HEK293 (cell line): ENCODE results near the gene SLC43A1.

Experiments
- BCL11B ChIP-seq: fragments of 450-650 bp; formaldehyde crosslinking; IDR thresholded peaks from 2 replicates; pipeline ENCODE4 v1.5.1; 2016; ENCODE audit warnings: low read depth, missing biosample characterization, missing genetic modification characterization
- GFI1B ChIP-seq: fragments of 450-650 bp; formaldehyde crosslinking; IDR thresholded peaks from 2 replicates; pipeline ENCODE4 v1.5.1; 2016; ENCODE audit warnings: missing biosample characterization, missing genetic modification characterization
- KLF8 ChIP-seq: fragments of 450-650 bp; formaldehyde crosslinking; IDR thresholded peaks from 2 replicates; pipeline ENCODE4 v1.5.1; 2016; ENCODE audit warnings: missing biosample characterization, missing genetic modification characterization
- KLF9 ChIP-seq: fragments of 450-650 bp; formaldehyde crosslinking; IDR thresholded peaks from 2 replicates; pipeline ENCODE4 v1.5.1; 2016; ENCODE audit warnings: missing biosample characterization, missing genetic modification characterization, low read depth
- MZF1 ChIP-seq: fragments of 450-650 bp; formaldehyde crosslinking; IDR thresholded peaks from 2 replicates; pipeline ENCODE4 v1.5.1; 2017; ENCODE audit warnings: missing biosample characterization, missing genetic modification characterization, borderline replicate concordance
- OSR2 ChIP-seq: fragments of 450-650 bp; formaldehyde crosslinking; IDR thresholded peaks from 2 replicates; pipeline ENCODE4 v1.5.1; 2016; ENCODE audit warnings: missing biosample characterization, missing genetic modification characterization
- PRDM1 ChIP-seq: fragments of 450-650 bp; formaldehyde crosslinking; IDR thresholded peaks from 2 replicates; pipeline ENCODE4; 2016; ENCODE audit warnings: missing biosample characterization, missing genetic modification characterization
- RBAK ChIP-seq: fragments of 450-650 bp; formaldehyde crosslinking; IDR thresholded peaks from 2 replicates; pipeline ENCODE4 v1.5.1; 2016; ENCODE audit warnings: missing biosample characterization, missing genetic modification characterization
- SCRT2 ChIP-seq: fragments of 450-650 bp; formaldehyde crosslinking; IDR thresholded peaks from 2 replicates; pipeline ENCODE4 v1.5.1; 2016; ENCODE audit warnings: missing biosample characterization, missing genetic modification characterization
- SP3 ChIP-seq: fragments of 450-650 bp; formaldehyde crosslinking; IDR thresholded peaks from 2 replicates; pipeline ENCODE4 v1.5.1; 2016; ENCODE audit warnings: missing biosample characterization, missing genetic modification characterization
- ZBTB17 ChIP-seq: fragments of 450-650 bp; formaldehyde crosslinking; IDR thresholded peaks from 2 replicates; pipeline ENCODE4 v1.5.1; 2016; ENCODE audit warnings: missing biosample characterization, missing genetic modification characterization
- ZBTB48 ChIP-seq: fragments of 450-650 bp; formaldehyde crosslinking; IDR thresholded peaks from 2 replicates; pipeline ENCODE4 v1.5.1; 2016; ENCODE audit warnings: missing biosample characterization, missing genetic modification characterization
- ZEB2 ChIP-seq: fragments of 450-650 bp; formaldehyde crosslinking; IDR thresholded peaks from 2 replicates; pipeline ENCODE4 v1.5.1; 2016; ENCODE audit warnings: missing biosample characterization, missing genetic modification characterization
- ZNF112 ChIP-seq: fragments of 450-650 bp; formaldehyde crosslinking; IDR thresholded peaks from 2 replicates; pipeline ENCODE4 v1.5.0; 2017; ENCODE audit warnings: missing biosample characterization, missing genetic modification characterization
- ZNF184 ChIP-seq: fragments of 450-650 bp; IDR thresholded peaks from 2 replicates; pipeline ENCODE4 v1.5.1; 2018; ENCODE audit warnings: missing biosample characterization, mild to moderate bottlenecking, missing genetic modification characterization
- ZNF274 ChIP-seq, 2 experiments: fragments of 200-500 bp in 1 of 2; fragments of 450-650 bp in 1 of 2; sonication (Bioruptor generic) in 1 of 2; formaldehyde crosslinking in 1 of 2; IDR thresholded peaks; 2 replicates each; pipeline versions ENCODE4 v1.5.1 to v1.6.1; 2014 to 2016; ENCODE audit warnings: borderline replicate concordance in 1 of 2, inconsistent platforms in 1 of 2, low read length in 1 of 2, missing biosample characterization in 1 of 2, missing genetic modification characterization in 1 of 2
- ZNF292 ChIP-seq: fragments of 450-650 bp; formaldehyde crosslinking; IDR thresholded peaks from 2 replicates; pipeline ENCODE4 v1.5.1; 2016; ENCODE audit warnings: low read depth, missing biosample characterization, missing genetic modification characterization, borderline replicate concordance
- ZNF302 ChIP-seq: fragments of 450-650 bp; formaldehyde crosslinking; IDR thresholded peaks from 2 replicates; pipeline ENCODE4 v1.5.1; 2016; ENCODE audit warnings: missing biosample characterization, missing genetic modification characterization, low read depth
- ZNF311 ChIP-seq: fragments of 450-650 bp; formaldehyde crosslinking; IDR thresholded peaks from 2 replicates; pipeline ENCODE4 v1.5.1; 2017; ENCODE audit warnings: missing biosample characterization, missing genetic modification characterization, borderline replicate concordance
- ZNF341 ChIP-seq: fragments of 450-650 bp; formaldehyde crosslinking; IDR thresholded peaks from 2 replicates; pipeline ENCODE4; 2016; ENCODE audit warnings: low read depth, missing biosample characterization, missing genetic modification characterization
- ZNF664 ChIP-seq: fragments of 450-650 bp; formaldehyde crosslinking; IDR thresholded peaks from 2 replicates; pipeline ENCODE4 v1.5.1; 2016; ENCODE audit warnings: missing biosample characterization, missing genetic modification characterization
- TF ChIP-seq, protein P1 (sequence below): fragments of 450-650 bp; formaldehyde crosslinking; optimal IDR thresholded peaks from 2 replicates; pipeline ENCODE3; 2016; ENCODE audit warnings: missing biosample characterization, mild to moderate bottlenecking, missing genetic modification characterization
- TF ChIP-seq, protein P2 (sequence below): sonication (generic); formaldehyde crosslinking; IDR thresholded peaks from 2 replicates; pipeline ENCODE4 v1.8.1; 2022; ENCODE audit warnings: mild to moderate bottlenecking, moderate library complexity, missing genetic modification reagents
- TF ChIP-seq, protein P3 (sequence below): fragments of 450-650 bp; formaldehyde crosslinking; IDR thresholded peaks from 2 replicates; pipeline ENCODE4 v1.5.1; 2016; ENCODE audit warnings: missing biosample characterization, missing genetic modification characterization
- TF ChIP-seq, protein P4 (sequence below): fragments of 450-650 bp; formaldehyde crosslinking; IDR thresholded peaks from 2 replicates; pipeline ENCODE4 v1.5.1; 2016; ENCODE audit warnings: missing biosample characterization, missing genetic modification characterization

Gene SLC43A1

DNA sequence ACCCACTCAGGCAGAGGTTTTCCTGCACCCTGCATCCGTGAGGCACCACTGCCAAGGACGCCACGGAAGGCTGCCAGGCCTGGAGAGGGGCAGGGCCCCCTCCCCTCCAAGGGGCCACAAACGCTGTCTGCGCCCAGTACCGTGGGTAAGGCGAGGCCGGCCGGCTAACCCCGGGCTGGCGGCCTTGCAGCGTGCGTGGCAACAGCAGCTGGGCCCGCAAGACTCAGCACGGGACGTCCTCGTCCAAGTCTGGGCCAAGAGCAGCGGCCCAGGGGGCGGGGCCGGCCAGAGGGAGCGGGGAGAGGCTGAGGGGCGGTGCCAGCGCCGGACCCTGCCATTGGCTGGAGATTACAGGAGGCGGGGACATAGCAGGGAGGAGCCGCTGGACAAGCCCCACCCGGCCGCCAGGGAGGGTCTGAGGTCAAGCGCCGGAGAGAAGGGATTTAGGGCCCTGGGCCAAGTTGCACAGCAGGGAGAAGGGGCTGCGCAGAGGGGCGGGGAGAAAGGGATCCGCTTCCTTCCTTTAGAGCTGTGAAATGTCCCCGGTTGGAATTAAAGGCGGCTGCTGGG, 16.0 kb downstream of the SLC43A1 start (continued):
- TF ChIP-seq, protein P1, sequence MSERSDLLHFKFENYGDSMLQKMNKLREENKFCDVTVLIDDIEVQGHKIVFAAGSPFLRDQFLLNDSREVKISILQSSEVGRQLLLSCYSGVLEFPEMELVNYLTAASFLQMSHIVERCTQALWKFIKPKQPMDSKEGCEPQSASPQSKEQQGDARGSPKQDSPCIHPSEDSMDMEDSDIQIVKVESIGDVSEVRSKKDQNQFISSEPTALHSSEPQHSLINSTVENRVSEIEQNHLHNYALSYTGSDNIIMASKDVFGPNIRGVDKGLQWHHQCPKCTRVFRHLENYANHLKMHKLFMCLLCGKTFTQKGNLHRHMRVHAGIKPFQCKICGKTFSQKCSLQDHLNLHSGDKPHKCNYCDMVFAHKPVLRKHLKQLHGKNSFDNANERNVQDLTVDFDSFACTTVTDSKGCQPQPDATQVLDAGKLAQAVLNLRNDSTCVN (tag by site-specific recombination): peak; percentile 24
- TF ChIP-seq ZNF274 (IDR thresholded peaks at IDR 0.05; ENCODE audit: low read length) (no peak), ZNF274 (tag by site-specific recombination; IDR thresholded peaks at IDR 0.05; ENCODE audit: borderline replicate concordance) (no peak), SP3 (tag by site-specific recombination) (peak; percentile 85), ZNF664 (no peak), PRDM1 (tag by site-specific recombination) (no peak), ZNF184 (tag by site-specific recombination) (no peak), KLF9 (tag by site-specific recombination) (peak; percentile 50; the same call in 1 of the 2 replicates), KLF8 (tag by site-specific recombination) (peak; percentile 24; the same call in 1 of the 2 replicates), RBAK (tag by site-specific recombination) (no peak), ZNF292 (no peak), ZEB2 (tag by site-specific recombination) (no peak), ZBTB17 (peak; percentile 50), GFI1B (tag by site-specific recombination) (no peak), SCRT2 (tag by site-specific recombination) (no peak), MZF1 (tag by site-specific recombination) (peak; percentile 75; the same call in 1 of the 2 replicates), OSR2 (tag by site-specific recombination) (no peak), ZNF311 (no peak), BCL11B (tag by site-specific recombination) (0 out of 2 replicates have a peak, but pooled peaks have one; percentile 21), ZBTB48 (tag by site-specific recombination) (peak; percentile 88), ZNF112 (no peak), ZNF341 (tag by site-specific recombination) (peak; percentile 75), ZNF302 (tag by site-specific recombination) (no peak)
- TF ChIP-seq, protein P2, sequence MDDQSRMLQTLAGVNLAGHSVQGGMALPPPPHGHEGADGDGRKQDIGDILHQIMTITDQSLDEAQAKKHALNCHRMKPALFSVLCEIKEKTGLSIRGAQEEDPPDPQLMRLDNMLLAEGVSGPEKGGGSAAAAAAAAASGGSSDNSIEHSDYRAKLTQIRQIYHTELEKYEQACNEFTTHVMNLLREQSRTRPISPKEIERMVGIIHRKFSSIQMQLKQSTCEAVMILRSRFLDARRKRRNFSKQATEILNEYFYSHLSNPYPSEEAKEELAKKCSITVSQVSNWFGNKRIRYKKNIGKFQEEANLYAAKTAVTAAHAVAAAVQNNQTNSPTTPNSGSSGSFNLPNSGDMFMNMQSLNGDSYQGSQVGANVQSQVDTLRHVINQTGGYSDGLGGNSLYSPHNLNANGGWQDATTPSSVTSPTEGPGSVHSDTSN (CRISPR knock-in tag): no peak
- TF ChIP-seq, protein P3, sequence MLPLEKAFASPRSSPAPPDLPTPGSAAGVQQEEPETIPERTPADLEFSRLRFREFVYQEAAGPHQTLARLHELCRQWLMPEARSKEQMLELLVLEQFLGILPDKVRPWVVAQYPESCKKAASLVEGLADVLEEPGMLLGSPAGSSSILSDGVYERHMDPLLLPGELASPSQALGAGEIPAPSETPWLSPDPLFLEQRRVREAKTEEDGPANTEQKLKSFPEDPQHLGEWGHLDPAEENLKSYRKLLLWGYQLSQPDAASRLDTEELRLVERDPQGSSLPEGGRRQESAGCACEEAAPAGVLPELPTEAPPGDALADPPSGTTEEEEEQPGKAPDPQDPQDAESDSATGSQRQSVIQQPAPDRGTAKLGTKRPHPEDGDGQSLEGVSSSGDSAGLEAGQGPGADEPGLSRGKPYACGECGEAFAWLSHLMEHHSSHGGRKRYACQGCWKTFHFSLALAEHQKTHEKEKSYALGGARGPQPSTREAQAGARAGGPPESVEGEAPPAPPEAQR (tag by site-specific recombination): no peak
- TF ChIP-seq, protein P4, sequence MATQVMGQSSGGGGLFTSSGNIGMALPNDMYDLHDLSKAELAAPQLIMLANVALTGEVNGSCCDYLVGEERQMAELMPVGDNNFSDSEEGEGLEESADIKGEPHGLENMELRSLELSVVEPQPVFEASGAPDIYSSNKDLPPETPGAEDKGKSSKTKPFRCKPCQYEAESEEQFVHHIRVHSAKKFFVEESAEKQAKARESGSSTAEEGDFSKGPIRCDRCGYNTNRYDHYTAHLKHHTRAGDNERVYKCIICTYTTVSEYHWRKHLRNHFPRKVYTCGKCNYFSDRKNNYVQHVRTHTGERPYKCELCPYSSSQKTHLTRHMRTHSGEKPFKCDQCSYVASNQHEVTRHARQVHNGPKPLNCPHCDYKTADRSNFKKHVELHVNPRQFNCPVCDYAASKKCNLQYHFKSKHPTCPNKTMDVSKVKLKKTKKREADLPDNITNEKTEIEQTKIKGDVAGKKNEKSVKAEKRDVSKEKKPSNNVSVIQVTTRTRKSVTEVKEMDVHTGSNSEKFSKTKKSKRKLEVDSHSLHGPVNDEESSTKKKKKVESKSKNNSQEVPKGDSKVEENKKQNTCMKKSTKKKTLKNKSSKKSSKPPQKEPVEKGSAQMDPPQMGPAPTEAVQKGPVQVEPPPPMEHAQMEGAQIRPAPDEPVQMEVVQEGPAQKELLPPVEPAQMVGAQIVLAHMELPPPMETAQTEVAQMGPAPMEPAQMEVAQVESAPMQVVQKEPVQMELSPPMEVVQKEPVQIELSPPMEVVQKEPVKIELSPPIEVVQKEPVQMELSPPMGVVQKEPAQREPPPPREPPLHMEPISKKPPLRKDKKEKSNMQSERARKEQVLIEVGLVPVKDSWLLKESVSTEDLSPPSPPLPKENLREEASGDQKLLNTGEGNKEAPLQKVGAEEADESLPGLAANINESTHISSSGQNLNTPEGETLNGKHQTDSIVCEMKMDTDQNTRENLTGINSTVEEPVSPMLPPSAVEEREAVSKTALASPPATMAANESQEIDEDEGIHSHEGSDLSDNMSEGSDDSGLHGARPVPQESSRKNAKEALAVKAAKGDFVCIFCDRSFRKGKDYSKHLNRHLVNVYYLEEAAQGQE (tag by site-specific recombination): no peak
